Measurements from ENCODE around the gene DCAKD.

DNA sequence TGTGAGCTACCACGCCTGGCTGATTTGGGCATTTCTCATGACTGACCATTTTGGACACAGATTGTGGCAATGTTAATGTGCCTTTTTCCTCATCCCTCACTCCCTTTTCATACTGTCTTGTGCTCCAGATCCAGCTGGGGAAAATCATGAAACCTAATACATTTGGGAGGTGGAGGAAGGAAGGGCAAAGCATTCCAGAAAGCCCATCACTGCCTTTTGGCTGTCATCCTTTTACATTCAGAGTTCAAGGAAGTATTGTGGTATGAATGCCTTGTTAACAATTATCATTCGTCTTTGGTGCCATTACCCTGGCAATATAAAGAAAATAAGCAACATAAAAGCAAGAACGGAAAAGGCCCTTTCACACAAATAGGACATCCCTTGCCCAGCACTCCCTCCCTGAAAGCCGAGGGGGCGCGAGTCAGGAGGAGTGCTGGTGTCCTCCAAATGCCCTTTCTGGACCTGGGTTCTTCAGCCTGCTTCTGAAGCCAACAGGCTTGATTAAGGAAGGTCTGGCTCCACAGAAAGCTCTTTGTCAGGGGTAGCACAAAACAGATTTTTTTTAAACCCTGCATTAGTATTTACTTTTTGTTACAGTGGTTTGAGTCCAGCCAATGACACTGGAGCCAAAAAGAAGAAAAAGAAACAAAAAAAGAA is 29.7 kb upstream of the DCAKD start:
- TF ChIP-seq MAFK (IDR thresholded peaks at IDR 0.05; ENCODE audit: low read depth, low read length) (no peak), EP300 (IDR thresholded peaks at IDR 0.05; ENCODE audit: borderline replicate concordance in 1 of 2, low read depth in 2 of 2, low read length in 2 of 2) (no peak), TBP (IDR thresholded peaks at IDR 0.05; ENCODE audit: low read depth, low read length) (no peak), POLR2AphosphoS5 (IDR thresholded peaks at IDR 0.05; ENCODE audit: low read depth, low read length) (no peak), POLR2A (IDR thresholded peaks at IDR 0.05; ENCODE audit: control extremely low read depth in 1 of 2, low read depth in 2 of 2, low read length in 2 of 2) (no peak), CREB1 (IDR thresholded peaks at IDR 0.05) (no peak), EGR1 (IDR thresholded peaks at IDR 0.05; ENCODE audit: borderline replicate concordance, low read depth, low read length) (no peak), BRCA1 (IDR thresholded peaks at IDR 0.05; ENCODE audit: low read depth, low read length) (no peak), EZH2 (IDR thresholded peaks at IDR 0.05; ENCODE audit: low read depth, low read length, severe bottlenecking) (no peak)
- TF ChIP-seq, protein P1, sequence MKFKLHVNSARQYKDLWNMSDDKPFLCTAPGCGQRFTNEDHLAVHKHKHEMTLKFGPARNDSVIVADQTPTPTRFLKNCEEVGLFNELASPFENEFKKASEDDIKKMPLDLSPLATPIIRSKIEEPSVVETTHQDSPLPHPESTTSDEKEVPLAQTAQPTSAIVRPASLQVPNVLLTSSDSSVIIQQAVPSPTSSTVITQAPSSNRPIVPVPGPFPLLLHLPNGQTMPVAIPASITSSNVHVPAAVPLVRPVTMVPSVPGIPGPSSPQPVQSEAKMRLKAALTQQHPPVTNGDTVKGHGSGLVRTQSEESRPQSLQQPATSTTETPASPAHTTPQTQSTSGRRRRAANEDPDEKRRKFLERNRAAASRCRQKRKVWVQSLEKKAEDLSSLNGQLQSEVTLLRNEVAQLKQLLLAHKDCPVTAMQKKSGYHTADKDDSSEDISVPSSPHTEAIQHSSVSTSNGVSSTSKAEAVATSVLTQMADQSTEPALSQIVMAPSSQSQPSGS (IDR thresholded peaks at IDR 0.05; ENCODE audit: low read length), result no peak
- TF ChIP-seq, protein P2, sequence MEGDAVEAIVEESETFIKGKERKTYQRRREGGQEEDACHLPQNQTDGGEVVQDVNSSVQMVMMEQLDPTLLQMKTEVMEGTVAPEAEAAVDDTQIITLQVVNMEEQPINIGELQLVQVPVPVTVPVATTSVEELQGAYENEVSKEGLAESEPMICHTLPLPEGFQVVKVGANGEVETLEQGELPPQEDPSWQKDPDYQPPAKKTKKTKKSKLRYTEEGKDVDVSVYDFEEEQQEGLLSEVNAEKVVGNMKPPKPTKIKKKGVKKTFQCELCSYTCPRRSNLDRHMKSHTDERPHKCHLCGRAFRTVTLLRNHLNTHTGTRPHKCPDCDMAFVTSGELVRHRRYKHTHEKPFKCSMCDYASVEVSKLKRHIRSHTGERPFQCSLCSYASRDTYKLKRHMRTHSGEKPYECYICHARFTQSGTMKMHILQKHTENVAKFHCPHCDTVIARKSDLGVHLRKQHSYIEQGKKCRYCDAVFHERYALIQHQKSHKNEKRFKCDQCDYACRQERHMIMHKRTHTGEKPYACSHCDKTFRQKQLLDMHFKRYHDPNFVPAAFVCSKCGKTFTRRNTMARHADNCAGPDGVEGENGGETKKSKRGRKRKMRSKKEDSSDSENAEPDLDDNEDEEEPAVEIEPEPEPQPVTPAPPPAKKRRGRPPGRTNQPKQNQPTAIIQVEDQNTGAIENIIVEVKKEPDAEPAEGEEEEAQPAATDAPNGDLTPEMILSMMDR (IDR thresholded peaks at IDR 0.05; ENCODE audit: control extremely low read depth in 1 of 3, insufficient read depth in 1 of 3, low read depth in 1 of 3, low read length in 3 of 3), result no peak
- TF ChIP-seq, protein P3, sequence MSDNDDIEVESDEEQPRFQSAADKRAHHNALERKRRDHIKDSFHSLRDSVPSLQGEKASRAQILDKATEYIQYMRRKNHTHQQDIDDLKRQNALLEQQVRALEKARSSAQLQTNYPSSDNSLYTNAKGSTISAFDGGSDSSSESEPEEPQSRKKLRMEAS (IDR thresholded peaks at IDR 0.05), result no peak
- TF ChIP-seq, protein P4, sequence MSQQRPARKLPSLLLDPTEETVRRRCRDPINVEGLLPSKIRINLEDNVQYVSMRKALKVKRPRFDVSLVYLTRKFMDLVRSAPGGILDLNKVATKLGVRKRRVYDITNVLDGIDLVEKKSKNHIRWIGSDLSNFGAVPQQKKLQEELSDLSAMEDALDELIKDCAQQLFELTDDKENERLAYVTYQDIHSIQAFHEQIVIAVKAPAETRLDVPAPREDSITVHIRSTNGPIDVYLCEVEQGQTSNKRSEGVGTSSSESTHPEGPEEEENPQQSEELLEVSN (IDR thresholded peaks at IDR 0.05), result no peak
